AG08396 (cell line): Measurements from ENCODE around the gene LTB4R.
A peak's percentile ranks its signal among the peaks of the same experiment; 100 is the strongest.
"Not testable (repeated sequence)": the region's sequence is repeated elsewhere in the genome, so short reads cannot be mapped to it uniquely, and the experiment has no call there.

Experiments used
- DNase-seq: peaks from one replicate; pipeline ENCODE4 v3.0.0; 2012; ENCODE audit warnings: low spot score, mixed read lengths

Gene LTB4R

DNA sequence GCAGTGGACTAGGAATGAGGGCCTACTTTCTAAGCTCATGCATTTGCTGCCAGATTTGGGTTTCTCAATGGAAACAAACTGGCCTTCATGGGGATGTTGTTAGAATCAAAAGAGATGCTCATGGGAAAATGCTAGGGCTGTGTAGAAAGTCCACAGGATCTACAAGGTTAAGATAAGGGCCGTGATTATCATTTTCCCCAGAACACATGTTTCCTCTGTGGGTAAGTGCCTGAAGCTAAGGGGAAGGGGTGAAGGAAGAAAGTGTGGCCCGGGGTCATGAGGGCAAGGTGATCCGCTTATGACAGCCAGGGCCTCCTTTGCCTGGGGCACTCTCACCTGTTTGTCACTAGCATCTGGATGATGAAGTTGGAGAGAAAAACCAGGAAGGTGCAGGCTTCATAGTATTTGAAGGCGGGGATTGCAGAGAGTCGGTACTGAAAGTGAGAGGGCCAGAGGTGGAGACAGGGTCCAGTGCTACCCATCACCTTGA, 13.8 kb downstream of the LTB4R start:
- DNase-seq = no peak

- no peak for DNase-seq
Measured at GRCh38 chr14:24325963-24326362, 14.7 kb downstream of the LTB4R start.

GRCh38 chr14:24327303-24327702, 16.0 kb downstream of the LTB4R start:
- DNase-seq = no peak

DNA sequence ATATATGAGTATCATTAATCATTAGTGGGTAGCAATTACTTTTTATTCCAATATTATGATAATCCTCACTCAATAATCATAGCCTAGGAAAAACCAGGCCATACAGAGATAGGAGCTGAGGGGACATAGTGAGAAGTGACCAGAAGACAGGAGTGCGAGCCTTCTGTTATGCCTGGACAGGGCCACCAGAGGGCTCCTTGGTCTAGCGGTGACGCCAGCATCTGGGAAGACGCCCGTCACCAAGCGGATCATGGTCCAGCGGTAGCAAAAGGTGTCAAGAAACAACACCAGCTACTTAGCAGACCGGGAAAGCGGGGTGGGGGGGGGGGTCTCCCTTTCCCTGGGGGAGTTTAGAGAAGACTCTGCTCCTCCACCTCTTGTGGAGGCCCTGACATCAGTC, 16.6 kb downstream of the LTB4R start:
- DNase-seq = not testable (repeated sequence)

DNA sequence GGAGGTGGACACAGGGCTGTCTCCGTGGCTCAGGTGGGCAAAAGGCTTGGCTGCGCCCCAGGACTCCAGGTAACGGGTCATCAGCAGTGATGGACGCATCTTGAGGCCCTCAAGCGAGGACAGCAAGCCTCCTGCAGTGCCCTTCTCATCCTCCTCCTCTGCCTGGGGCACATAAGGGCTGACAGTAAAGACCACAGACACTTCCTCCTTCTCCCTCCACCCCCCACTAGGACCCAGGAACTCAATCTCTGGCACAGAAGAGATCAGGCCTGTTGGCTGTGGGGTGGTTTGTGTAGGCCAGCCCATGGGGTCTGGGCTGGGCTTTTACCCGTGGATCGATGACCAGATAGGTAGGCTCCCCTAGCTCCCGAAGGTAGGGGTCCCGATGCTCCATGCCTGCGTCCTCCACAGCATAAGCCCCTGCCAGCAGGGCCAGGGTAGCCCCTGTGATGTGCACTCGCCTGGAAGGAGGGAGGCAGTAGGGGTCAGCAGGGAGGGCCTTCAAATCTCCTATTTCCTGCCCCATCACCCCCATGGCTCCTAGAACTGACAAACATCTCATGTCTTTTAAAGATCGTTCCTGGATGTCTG, 17.9 kb downstream of the LTB4R start:
- DNase-seq = no peak

- DNase-seq = no peak
Measured at GRCh38 chr14:24329736-24330135, 18.4 kb downstream of the LTB4R start.

DNA sequence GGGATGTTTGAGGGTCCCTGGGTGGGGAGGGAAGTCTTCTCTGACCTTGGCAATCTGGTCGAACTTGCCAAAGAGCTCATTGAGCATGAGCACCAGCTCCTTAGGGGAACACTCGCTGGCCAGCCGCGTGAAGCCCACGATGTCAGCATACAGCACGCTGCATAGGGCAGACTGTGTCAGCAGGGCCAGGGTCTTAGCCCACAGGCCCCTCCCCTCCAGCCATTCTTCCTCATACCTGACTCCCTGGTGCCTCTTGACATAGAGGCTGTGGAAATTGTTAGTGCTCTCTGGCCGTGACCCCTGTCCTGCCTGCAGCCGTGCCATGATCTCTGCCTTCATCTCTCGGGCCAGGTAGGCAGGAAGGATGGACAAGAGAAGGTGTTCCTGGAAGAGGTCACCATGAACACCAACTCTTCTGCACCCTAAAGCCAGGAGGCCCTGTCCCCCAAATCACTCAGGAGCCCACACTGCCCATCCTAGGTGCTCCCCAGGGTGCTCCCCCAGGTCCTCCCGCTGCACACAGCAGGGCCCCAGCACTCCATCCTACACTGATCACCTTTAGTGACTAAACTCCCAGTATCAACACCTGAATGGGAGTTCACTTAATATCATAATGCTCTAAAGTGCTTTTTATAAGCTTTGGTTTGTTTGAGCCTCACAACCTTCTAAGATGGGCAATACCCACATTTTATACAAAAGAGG, 19.8 kb downstream of the LTB4R start:
- no peak for DNase-seq

DNA sequence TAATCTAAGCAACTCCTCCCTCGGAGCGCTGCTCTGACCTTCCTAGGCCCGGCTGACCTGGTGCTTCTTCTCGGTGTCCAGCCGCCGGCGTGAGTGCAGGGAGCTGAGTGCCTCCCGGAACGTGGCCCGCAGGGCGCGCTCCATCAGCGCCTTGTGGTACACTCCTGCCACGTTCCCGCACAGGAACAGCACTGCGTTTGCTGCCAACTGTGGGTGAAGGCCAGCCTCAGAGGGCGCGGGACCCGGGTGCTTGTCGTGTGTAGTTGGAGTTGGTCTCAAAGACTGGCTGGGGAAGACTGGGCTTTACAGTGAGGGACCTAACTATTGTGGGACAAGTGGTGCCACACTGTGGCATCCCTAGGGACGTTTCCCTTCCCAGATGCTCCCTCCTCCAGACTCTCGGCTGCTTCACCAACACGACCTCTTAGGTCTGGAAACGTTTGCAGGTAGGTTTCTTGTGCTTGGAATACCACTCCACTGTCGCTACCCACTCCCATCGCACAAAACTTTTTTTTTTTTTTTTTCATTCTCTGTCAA, 20.5 kb downstream of the LTB4R start:
- DNase-seq = no peak

DNA sequence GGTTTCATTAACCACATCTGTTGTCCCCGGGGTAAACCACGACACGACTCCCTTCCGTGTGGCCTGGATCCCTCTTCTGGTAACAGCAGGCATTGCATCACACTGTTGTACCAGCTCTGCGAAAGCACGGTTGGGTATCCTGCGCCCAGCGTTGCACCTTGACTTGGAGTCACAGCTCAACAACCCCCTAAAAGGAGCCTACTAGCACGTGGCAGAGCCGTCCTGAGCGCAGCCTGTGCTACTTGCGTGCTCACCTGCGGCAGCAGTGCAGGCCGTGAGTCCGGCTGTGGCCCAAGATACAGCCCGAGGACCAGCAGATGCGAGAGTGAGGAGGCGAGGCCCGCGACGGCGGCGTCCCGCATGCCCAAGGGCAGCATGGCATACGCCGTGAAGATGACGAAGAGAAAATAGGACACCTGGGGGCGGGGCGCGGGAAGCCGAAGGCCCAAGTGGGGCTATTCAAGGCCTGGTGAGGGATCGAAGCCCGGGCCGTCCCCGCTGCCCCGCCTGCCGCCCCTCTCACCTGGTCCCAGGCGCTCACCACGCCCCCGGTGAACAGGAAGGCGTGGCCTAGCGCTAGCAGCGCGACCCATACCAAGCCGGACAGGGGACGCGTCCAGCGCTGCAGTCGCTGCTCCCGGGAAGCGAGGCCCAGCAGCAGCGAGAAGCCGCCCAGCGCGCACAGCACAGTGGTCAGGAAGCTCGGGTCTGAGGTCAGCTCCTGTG, 21.1 kb downstream of the LTB4R start:
- DNase-seq = peak; percentile 87

DNA sequence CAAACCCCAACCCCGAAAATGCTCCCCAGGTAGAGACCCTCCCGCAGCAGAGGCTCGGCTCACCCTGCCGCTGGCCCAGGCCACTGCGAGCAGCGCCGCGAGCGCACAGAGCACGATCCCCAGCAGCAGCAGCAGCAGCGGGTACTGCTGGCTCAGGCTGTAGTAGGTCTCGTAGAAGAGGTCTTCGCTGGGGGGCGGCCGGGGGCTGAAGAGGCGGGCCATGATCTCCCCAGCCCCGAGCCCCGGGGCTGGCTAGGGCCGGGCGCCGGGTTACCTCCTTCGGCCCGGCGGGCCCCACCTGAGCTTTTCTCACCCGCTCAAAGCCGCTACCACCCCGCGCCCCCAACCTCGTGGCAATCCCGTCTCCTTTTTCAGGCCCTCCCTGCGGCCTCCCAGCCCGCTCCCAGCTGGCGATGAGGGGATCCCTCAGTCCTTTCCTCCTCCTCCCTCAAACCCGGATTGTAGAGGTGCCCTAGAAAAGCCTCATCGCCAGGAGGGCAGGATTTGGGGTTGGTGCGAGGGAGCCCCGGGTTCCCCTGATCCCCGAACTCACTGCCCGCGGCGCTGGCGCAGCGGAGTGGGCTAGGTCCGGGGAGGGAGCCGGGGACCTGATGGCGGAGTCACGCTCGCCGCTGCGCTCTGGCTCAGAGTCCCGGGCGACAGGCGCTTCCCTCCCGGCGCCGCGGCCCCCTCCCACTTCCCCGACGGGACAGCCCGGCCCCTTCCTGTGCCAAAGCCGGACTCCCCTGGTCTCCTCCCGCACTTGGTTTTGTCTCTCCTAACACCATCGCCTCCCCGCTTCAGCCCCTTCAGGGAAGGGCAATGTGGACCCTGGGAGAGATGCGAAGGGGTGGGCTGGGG, 23.4 kb downstream of the LTB4R start, which contains the start of gene ADCY4:
Gene ADCY4 (minus strand): TSS at position 641 of the 861 bp plus-strand sequence. CDS start 419 bp downstream, at position 222.
- DNase-seq = no peak

- no peak for DNase-seq
Measured at GRCh38 chr14:24335461-24336171, 24.3 kb downstream of the LTB4R start.

DNA sequence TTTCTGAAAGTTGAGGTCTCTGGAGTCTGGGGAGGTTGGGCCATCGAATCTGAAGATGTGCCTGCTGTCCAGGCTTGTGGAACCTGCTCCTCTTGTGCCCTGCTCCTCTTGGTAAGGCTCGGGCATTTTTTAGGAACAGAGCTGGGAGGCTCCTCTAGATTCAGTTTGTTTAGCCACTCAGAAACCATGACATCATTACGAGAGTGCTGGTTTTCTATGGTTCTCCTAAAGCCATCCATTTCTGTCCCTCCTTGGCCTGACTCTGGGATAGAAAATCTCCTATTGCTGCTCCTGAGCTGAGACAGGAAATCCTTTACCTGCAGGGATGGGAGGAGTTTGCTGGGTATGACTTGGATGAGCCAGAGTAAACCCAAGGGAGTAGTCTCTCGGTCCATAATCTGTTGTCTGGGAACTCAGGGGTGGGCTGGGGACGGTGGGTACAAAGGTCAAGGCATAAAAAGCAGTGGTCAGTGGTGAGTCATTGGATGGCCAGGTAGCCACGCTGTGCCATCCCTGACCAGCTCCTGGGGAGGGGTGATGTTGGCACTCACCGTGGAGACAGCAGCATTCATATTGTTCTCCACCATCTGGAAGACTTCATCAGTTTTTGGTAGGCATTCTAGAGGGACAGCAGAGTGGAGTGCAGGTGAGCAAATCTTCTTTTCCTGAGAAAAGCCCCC, 26.0 kb downstream of the LTB4R start:
- DNase-seq = no peak

GRCh38 chr14:24337824-24338175, 26.5 kb downstream of the LTB4R start:
- DNase-seq = no peak

GRCh38 chr14:24338843-24339242, 27.5 kb downstream of the LTB4R start:
- no peak for DNase-seq

DNA sequence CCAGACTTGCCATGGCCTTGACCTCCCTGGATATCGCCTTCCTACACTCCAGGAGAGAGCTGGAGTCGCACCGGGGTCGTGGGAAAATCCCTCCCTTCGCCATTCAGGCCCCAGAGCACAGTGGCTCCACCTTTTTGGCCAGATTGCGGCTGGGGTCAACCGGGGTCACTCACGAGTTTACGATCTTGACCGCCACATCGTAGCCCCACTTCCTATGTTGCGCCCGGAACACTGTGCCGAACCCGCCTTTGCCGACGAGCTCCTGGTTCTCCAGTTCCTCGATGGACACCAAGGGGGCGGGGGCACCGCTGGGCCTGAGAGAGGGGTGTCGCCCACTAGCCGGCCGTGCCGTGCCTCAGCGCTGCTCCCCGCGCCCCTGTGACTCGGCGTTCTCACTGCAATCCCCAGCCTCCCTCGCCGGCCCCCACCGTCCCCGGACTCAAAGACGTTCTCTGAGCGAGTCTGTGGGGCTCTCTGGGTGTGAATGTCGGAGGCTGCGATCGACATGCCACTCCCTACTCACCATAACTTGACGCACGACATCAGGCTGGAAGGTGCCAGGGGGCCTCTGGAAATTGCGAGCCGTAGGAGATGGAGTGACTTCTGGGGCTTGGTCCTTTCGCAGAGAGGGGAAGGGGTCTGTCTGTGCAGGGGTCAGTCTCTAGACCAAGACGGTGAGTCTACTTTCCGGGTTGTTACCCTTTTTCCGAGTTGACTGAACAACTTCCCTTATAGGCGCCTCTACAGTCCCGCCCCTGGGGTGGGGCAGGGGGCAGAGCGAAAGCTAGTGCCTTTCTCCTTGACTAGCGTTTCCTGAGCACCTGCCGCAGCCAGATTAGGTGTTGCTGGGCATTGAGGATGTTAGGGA, 28.2 kb downstream of the LTB4R start, which contains the start of gene RIPK3:
Gene RIPK3 (minus strand): TSS at position 708 of the 868 bp plus-strand sequence. CDS start 165 bp downstream, at position 543.
- DNase-seq = no peak

DNA sequence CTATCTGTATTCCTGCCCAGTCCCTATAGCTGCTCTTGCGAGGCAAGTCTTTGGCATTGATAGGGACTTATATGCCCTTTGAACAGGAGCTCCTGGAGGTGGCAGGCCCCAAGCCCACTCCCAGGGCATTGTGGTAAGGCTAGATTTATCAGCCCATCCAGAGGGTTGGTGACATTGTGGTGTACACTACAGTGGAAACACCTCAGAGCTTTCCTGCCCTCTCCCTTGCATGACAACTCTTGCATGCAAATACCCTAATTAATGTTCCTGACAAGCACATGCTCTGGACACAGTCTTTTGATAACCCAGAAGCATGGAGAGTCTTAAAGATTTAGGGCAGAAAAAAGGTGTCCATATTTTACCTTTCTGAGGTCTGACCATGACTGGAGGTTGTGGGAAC, 29.3 kb downstream of the LTB4R start:
- DNase-seq = no peak

- DNase-seq = no peak
Measured at GRCh38 chr14:24342889-24343288, 31.6 kb downstream of the LTB4R start.

DNA sequence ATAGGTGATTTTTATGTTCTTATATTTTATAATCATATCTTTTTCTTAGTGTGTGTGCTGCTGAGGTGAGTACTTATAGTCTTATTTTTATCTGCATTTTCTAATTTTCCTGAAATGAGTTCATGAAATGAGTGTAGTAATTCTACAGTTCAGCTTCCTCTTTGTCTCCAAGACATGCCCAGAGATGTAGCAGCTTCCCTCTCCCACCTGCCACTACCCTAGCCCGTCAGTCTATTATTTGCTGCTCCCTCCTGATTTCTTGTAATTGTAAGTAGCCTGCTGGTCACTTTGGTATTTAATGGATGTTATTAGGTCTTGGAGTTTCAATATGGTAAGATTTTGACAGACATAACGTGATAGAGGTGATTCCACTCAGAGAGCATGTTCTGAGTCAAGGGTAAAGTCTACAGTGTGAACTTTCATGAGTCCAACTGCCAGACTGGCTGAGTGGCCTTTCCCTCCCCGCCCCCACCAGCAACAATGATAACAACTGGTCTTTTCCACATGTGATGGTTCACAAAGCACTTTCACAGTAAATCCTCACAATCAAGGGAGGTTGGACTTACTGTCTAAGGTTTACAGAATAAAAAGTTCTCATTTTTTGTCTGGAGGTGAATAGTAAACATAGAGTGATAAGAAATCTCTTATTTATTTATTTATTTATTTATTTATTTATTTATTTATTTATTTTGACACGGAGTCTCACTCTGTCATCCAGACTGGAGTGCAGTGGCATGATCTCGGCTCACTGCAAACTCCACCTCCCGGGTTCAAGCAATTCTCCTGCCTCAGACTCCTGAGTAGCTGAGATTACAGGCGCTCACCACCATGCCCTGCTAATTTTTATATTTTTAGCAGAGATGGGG, 32.7 kb downstream of the LTB4R start:
- no peak for DNase-seq
